Uterus (tissue), 4 donors: ENCODE data around the gene CRYBA2. TPM values are rescaled to one million over a fixed set of nuclear protein-coding genes. Genes with fewer than 3 reads are reported as not detected.

Source experiments
- DNase-seq, 2 donors: peaks; one replicate each; pipeline ENCODE4 v3.0.0-alpha.2; 2019 to 2020
- H3K27ac ChIP-seq, 2 donors: fragments of 200-600 bp; sonication (generic); 1 replicate in 1 of 2; 2 replicates in 1 of 2; pipeline ENCODE4 v1.5.1; 2016 to 2018
- H3K27me3 ChIP-seq, 2 donors: fragments of 200-600 bp; sonication (generic); one replicate each; pipeline ENCODE4 v1.5.1; 2018 to 2019; ENCODE audit warnings: control low read depth in 1 of 2
- H3K36me3 ChIP-seq, 2 donors: fragments of 200-600 bp; sonication (generic); one replicate each; pipeline ENCODE4 v1.5.1; 2019; ENCODE audit warnings: control low read depth in 1 of 2
- H3K4me1 ChIP-seq, 2 donors: fragments of 200-600 bp; sonication (generic); one replicate each; pipeline ENCODE4 v1.5.1; 2018 to 2019; ENCODE audit warnings: control low read depth in 1 of 2
- H3K4me3 ChIP-seq, 2 donors: fragments of 200-600 bp; sonication (generic); 1 replicate in 1 of 2; 2 replicates in 1 of 2; pipeline ENCODE4 v1.5.1; 2018 to 2019; ENCODE audit warnings: mild to moderate bottlenecking in 1 of 2
- H3K9me3 ChIP-seq, 2 donors: fragments of 200-600 bp; sonication (generic); one replicate each; pipeline ENCODE4 v1.5.1; 2019; ENCODE audit warnings: control low read depth in 1 of 2
- CTCF ChIP-seq, 4 experiments: fragments of 200-600 bp in 2 of 4; fragments of 450-650 bp in 2 of 4; sonication (generic) in 2 of 4; IDR thresholded peaks; one replicate each; pipeline ENCODE4 v1.5.1; 2016 to 2019; ENCODE audit warnings: antibody characterized with exemption in 4 of 4, mild to moderate bottlenecking in 2 of 4, moderate library complexity in 1 of 4
- POLR2A ChIP-seq, 2 donors: fragments of 450-650 bp; IDR thresholded peaks; one replicate each; pipeline ENCODE4 v1.6.1; 2016; ENCODE audit warnings: antibody characterized with exemption in 2 of 2, mild to moderate bottlenecking in 1 of 2, moderate library complexity in 1 of 2
- intact Hi-C: fragments of 100-400 bp; cut with DNase I; formaldehyde crosslinking; loops from one replicate; pipeline ENCODE4 v1.15.1; 2023; ENCODE audit warnings: low total_unique reads
- total RNA-seq, 4 donors: library from RNA; depleted of rRNA in 3 of 4; stranded (reverse); fragments of >200 nt in 3 of 4; gene quantifications; one replicate each; pipeline versions ENCODE4 v1.1.0 to v1.2.4, GENCODE V29; 2014 to 2023
- donor health status: DM: yes; HTN: yes; CAD: no.

The CRYBA2 gene
- total RNA-seq, 4 donors from 2014 or later = not detected

GRCh38 chr2:218983934-218984238 is 9.3 kb downstream of the CRYBA2 start:
- no peak for DNase-seq
- H3K36me3 ChIP-seq = no peaks in the 10 kb centered on the region
- no peak for TF ChIP-seq CTCF (IDR thresholded peaks at IDR 0.05)
- TF ChIP-seq POLR2A (IDR thresholded peaks at IDR 0.05) = no peak
- H3K9me3 ChIP-seq = no peaks in the 10 kb centered on the region
- peaks cover 21 to 74% of the 10 kb centered on the region in 2 donors for H3K27me3 ChIP-seq
- no peak overlapping the region for H3K4me3 ChIP-seq
- intact Hi-C loops = no loop called here
- no peak overlapping the region for H3K27ac ChIP-seq
- H3K4me1 ChIP-seq = peaks cover 0 to 29% of the 10 kb centered on the region in 2 donors

- Histone ChIP-seq H3K4me1 (peaks cover 0 to 29% of the 10 kb centered on the region in 2 donors), H3K27me3 (peaks cover 21 to 76% of the 10 kb centered on the region in 2 donors)
- intact Hi-C loops = no loop called here
These were observed 9.8 kb downstream of the CRYBA2 start for GRCh38 chr2:218983263-218983933.

GRCh38 chr2:218982586-218983262 is 10.5 kb downstream of the CRYBA2 start:
- peaks cover 21 to 76% of the 10 kb centered on the region in 2 donors for H3K27me3 ChIP-seq
- intact Hi-C loops = no loop called here
- no peak overlapping the region for H3K27ac ChIP-seq
- no peak overlapping the region for H3K4me3 ChIP-seq
- TF ChIP-seq CTCF (IDR thresholded peaks at IDR 0.05) (no peak), POLR2A (IDR thresholded peaks at IDR 0.05) (no peak)
- H3K36me3 ChIP-seq = no peaks in the 10 kb centered on the region
- no peak for DNase-seq
- H3K9me3 ChIP-seq = no peaks in the 10 kb centered on the region
- H3K4me1 ChIP-seq = peaks cover 0 to 29% of the 10 kb centered on the region in 2 donors

More at GRCh38 chr2:218983263-218983933, 9.8 kb downstream of the CRYBA2 start:
- Histone ChIP-seq H3K9me3 (no peaks in the 10 kb centered on the region), H3K36me3 (no peaks in the 10 kb centered on the region), H3K27ac (no peak overlapping the region), H3K4me3 (no peak overlapping the region)
- DNase-seq = no peak
- TF ChIP-seq CTCF (IDR thresholded peaks at IDR 0.05) = no peak

- Histone ChIP-seq H3K36me3 (no peaks in the 10 kb centered on the region), H3K4me1 (peaks cover 0 to 29% of the 10 kb centered on the region in 2 donors), H3K27ac (no peak overlapping the region), H3K9me3 (no peaks in the 10 kb centered on the region), H3K4me3 (peak overlapping the region in 1 of 2 donors; percentile 22), H3K27me3 (peaks cover 21 to 69% of the 10 kb centered on the region in 2 donors)
- no peak for TF ChIP-seq POLR2A (IDR thresholded peaks at IDR 0.05)
- no peak for TF ChIP-seq CTCF (IDR thresholded peaks at IDR 0.05)
- intact Hi-C loops = no loop called here
- peak in 1 of 2 donors; percentile 43 for DNase-seq
These were observed 11.2 kb downstream of the CRYBA2 start for GRCh38 chr2:218981881-218982585.

- Histone ChIP-seq H3K9me3 (no peaks in the 10 kb centered on the region), H3K27ac (no peak overlapping the region), H3K27me3 (peaks cover 21 to 63% of the 10 kb centered on the region in 2 donors), H3K36me3 (no peaks in the 10 kb centered on the region), H3K4me1 (peaks cover 0 to 29% of the 10 kb centered on the region in 2 donors), H3K4me3 (peak overlapping the region in 1 of 2 donors; percentile 22)
- TF ChIP-seq POLR2A (IDR thresholded peaks at IDR 0.05) (no peak), CTCF (IDR thresholded peaks at IDR 0.05) (no peak)
- intact Hi-C loops = no loop called here
- DNase-seq = no peak
These were observed 11.8 kb downstream of the CRYBA2 start for GRCh38 chr2:218981390-218981880.
